Measurements from ENCODE around the gene STX3. TPM values are rescaled to one million over a fixed set of nuclear protein-coding genes. Genes with fewer than 3 reads are reported as not detected.

Gene STX3
- total RNA-seq, 4 donors from 2014 or later = 16.6 to 27.1 (median 24.6) TPM

DNA sequence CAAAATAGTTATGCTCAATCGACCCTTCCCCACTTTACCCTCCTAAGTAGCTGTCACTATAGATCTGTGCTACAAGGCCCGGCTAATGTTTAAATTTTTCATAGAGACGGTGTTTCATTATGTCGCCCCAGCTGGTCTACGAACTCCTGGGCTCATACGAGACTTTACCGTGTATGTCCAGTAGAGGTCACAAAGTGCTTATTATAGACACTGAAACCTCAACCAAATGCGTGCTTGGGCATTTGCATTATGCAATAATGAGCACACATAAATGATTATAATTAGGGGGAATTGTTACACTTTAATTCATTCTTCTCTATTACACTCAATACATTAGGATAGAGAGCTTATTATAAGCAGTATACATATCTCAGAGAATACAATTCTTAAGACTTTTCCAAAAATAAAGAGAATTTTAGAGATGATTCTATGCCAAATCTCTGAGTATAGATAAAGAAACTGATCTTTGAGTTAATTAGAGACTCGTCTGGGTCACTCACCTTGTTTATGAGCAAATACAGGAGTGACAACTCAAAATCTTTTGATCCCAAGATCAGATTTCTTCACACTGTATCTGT is 67.9 kb downstream of the STX3 start:
- H3K4me3 ChIP-seq = no peak overlapping the region
- H3K4me1 ChIP-seq = no peaks in the 10 kb centered on the region
- H3K27ac ChIP-seq = no peak overlapping the region
- ATAC-seq = peak; percentile 36
- H3K27me3 ChIP-seq = no peaks in the 10 kb centered on the region
- H3K9me3 ChIP-seq = no peaks in the 10 kb centered on the region
- TF ChIP-seq POLR2A (IDR thresholded peaks at IDR 0.05) (no peak), CTCF (IDR thresholded peaks at IDR 0.05) (peak; percentile 21 to 72 (median 41)), EP300 (IDR thresholded peaks at IDR 0.05) (no peak), POLR2AphosphoS5 (IDR thresholded peaks at IDR 0.05) (no peak)
- no peaks in the 10 kb centered on the region for H3K36me3 ChIP-seq
- 5 to 7% methylated on average over 8 to 9 of the region's 9 CpGs for WGBS, 2 donors (ENCODE audit: low coverage in 1 of 2)

- Histone ChIP-seq H3K36me3 (no peaks in the 10 kb centered on the region), H3K9me3 (no peaks in the 10 kb centered on the region), H3K27ac (no peak overlapping the region), H3K27me3 (no peaks in the 10 kb centered on the region), H3K4me3 (no peak overlapping the region), H3K4me1 (no peaks in the 10 kb centered on the region)
- no peak for ATAC-seq
- WGBS, 2 donors (ENCODE audit: low coverage in 1 of 2) = 77 to 83% methylated on average over 2 to 3 of the region's 3 CpGs
- no peak for TF ChIP-seq EP300 (IDR thresholded peaks at IDR 0.05)
- TF ChIP-seq CTCF (IDR thresholded peaks at IDR 0.05) = no peak
- TF ChIP-seq POLR2A (IDR thresholded peaks at IDR 0.05) = no peak
- no peak for TF ChIP-seq POLR2AphosphoS5 (IDR thresholded peaks at IDR 0.05)
These were observed 74.2 kb downstream of the STX3 start for GRCh38 chr11:59829358-59829757.

GRCh38 chr11:59833602-59834001 is 78.4 kb downstream of the STX3 start:
- no peak for ATAC-seq
- H3K9me3 ChIP-seq = no peaks in the 10 kb centered on the region
- no peaks in the 10 kb centered on the region for H3K36me3 ChIP-seq
- no peaks in the 10 kb centered on the region for H3K27me3 ChIP-seq
- 59 to 70% methylated on average over 2 of the region's 2 CpGs for WGBS, 2 donors (ENCODE audit: low coverage in 1 of 2)
- H3K4me3 ChIP-seq = no peak overlapping the region
- no peak overlapping the region for H3K27ac ChIP-seq
- TF ChIP-seq EP300 (IDR thresholded peaks at IDR 0.05) (no peak), CTCF (IDR thresholded peaks at IDR 0.05) (no peak), POLR2A (IDR thresholded peaks at IDR 0.05) (no peak), POLR2AphosphoS5 (IDR thresholded peaks at IDR 0.05) (no peak)
- no peaks in the 10 kb centered on the region for H3K4me1 ChIP-seq

DNA sequence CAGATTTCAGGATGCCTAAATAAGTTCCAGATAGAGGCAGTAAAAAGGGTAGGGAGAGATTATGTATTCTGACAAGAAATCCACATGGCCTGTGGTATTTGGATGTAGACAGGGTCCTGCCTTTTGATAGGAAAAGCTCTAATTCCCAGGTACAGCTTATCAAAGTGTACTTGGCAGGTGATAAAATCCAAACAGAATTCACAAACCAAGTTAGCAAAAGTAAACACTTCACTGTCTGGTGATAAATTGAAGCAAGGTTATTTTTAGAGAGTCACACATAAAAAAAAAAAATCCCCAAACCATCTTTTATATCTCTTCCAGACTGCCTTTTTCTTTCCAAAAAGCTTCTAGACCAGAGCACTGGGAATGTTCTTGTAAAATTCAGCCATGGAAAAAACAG is 84.4 kb downstream of the STX3 start:
- ATAC-seq = no peak
- H3K27me3 ChIP-seq = no peaks in the 10 kb centered on the region
- H3K36me3 ChIP-seq = no peaks in the 10 kb centered on the region
- H3K27ac ChIP-seq = no peak overlapping the region
- H3K4me1 ChIP-seq = no peaks in the 10 kb centered on the region
- no peak for TF ChIP-seq POLR2A (IDR thresholded peaks at IDR 0.05)
- no peak for TF ChIP-seq EP300 (IDR thresholded peaks at IDR 0.05)
- no peak for TF ChIP-seq POLR2AphosphoS5 (IDR thresholded peaks at IDR 0.05)
- no peak for TF ChIP-seq CTCF (IDR thresholded peaks at IDR 0.05)
- no peak overlapping the region for H3K4me3 ChIP-seq
- H3K9me3 ChIP-seq = no peaks in the 10 kb centered on the region

DNA sequence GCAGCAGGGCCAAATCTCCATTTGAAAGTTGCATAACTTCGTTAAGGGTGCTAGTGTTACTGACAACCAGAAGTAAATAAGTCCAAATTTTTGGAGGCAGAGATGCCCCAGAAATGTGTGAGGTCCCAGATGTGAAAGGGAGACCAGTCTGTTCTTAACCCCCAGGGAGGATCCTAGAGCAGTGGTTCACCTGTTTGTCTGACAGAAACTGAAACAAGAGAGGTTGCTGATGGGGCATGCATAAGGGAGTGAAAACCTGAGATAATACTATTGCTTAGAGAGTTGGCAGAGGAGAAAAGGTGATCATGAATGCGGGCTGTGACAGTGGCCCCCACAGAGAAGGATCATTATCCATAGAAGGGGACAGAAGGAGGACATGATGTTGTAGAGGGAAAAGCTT is 86.3 kb downstream of the STX3 start:
- no peak for ATAC-seq
- H3K36me3 ChIP-seq = no peaks in the 10 kb centered on the region
- no peak for TF ChIP-seq POLR2A (IDR thresholded peaks at IDR 0.05)
- no peak for TF ChIP-seq CTCF (IDR thresholded peaks at IDR 0.05)
- TF ChIP-seq EP300 (IDR thresholded peaks at IDR 0.05) = no peak
- TF ChIP-seq POLR2AphosphoS5 (IDR thresholded peaks at IDR 0.05) = no peak
- H3K9me3 ChIP-seq = no peaks in the 10 kb centered on the region
- H3K27ac ChIP-seq = no peak overlapping the region
- H3K27me3 ChIP-seq = no peaks in the 10 kb centered on the region
- no peak overlapping the region for H3K4me3 ChIP-seq
- WGBS, 2 donors (ENCODE audit: low coverage in 1 of 2) = 85 to 89% methylated on average over 1 to 2 of the region's 2 CpGs
- no peaks in the 10 kb centered on the region for H3K4me1 ChIP-seq

All from gastroesophageal sphincter (tissue), 4 donors.